NCI-H446 treated with DMSO at 0.1 percent for 48 hours (cell line): ENCODE measurements around the gene SCML2.
"Not testable (repeated sequence)": the region's sequence is repeated elsewhere in the genome, so short reads cannot be mapped to it uniquely, and the experiment has no call there.

Experiments used
- DNase-seq: peaks from one replicate; lab custom pipeline; 2025; lab: John Stamatoyannopoulos, UW

SCML2 gene

GRCh38 chrX:18271309-18271708 is 83.2 kb downstream of the SCML2 start:
- no peak for DNase-seq

GRCh38 chrX:18255059-18255458 is 99.4 kb downstream of the SCML2 start:
- DNase-seq, result no peak

GRCh38 chrX:18252644-18253359 is 101.7 kb downstream of the SCML2 start:
- no peak for DNase-seq

GRCh38 chrX:18229646-18230045 is 124.8 kb downstream of the SCML2 start:
- not testable (repeated sequence) for DNase-seq

DNA sequence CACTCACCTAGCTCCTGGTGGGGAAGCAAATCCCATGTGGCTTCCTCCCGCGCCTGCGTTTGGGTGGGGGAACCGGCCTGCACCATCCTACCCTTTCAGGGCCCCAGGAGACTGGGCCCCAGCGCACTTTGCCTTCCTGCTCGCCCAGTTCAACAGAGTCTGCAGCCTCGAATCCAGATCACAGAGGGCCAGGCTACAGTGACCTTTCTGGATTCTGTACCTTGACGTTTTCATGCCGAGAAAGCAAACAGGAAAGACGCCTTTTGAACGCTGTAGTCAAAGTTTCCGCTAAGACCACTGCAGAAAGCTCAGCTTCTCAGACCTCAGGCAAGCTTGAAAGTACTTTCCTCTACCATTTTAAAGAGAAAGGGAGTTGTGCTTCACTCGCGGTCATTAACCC is 126.4 kb downstream of the SCML2 start:
- DNase-seq, result no peak

- DNase-seq, result no peak
Observed at GRCh38 chrX:18227458-18227857, 127.0 kb downstream of the SCML2 start.

GRCh38 chrX:18220786-18221185 is 133.7 kb downstream of the SCML2 start, which contains the start of gene BEND2:
Gene BEND2 (minus strand): TSS chrX:18220886. CDS start chrX:18220750, 136 bp downstream.
- DNase-seq, result no peak

DNA sequence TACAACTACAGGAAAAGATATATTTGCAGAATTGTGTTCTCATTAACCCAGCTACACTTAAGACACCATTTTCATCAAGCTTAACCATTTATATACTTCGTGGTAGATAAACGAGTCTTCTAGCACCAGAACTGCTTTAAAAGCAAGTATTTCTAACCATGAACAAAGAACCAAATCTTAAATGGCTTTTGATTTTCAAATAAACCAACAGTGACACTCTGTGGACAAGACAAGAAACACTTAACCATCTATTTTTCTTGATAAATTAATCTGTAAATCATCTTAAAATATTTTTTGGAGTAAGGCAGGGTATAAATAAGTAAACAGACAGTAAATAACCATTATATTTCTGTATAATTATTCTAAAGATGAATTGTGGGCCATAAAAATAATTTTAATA is 144.0 kb downstream of the SCML2 start:
- no peak for DNase-seq

DNA sequence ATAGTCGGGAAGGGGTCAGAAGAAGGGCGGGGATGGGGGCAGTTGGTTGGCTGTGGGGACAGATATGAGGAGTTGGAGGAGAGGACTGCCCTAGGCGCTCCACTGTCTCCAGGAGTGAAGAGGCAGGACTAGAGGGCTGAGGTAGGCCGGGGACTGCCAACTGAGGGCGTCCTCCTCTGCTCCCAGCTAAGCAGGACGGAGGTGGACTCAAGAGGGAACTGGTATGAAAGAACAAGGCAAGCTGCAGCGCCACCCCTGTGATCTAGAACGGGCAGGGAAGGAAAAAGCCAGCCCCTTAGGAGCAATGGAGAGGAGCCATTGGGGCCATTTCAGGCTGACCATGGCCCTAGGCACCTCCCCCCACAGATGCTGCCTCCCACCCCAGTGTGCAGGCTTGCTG is 147.8 kb downstream of the SCML2 start:
- DNase-seq, result no peak

DNA sequence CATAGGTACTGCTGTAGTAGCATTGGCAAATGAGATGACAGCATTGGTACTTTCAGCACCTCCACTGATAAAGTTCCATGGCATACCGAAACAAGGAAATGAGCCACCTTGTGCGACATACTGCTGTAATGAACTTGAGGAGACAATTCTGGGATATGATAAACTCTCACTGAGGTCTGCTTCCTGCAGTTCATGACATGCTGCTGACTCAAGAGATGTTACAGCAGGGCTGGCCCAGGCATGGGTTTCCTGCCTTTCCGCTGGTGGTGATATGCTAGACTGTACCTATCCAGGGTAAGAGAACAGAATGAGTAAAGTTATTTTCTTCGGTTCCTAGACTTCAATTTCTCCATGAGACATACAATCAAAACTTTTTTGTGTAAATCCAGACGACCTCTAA is 150.9 kb downstream of the SCML2 start:
- no peak for DNase-seq

- no peak for DNase-seq
Observed at GRCh38 chrX:18194688-18195087, 159.8 kb downstream of the SCML2 start.
